Breast epithelium (tissue), 4 donors: Measurements from ENCODE around the gene TXNL4B. TPM values are rescaled to one million over a fixed set of nuclear protein-coding genes. Genes with fewer than 3 reads are reported as not detected.
"Not testable (repeated sequence)": the region's sequence is repeated elsewhere in the genome, so short reads cannot be mapped to it uniquely, and the experiment has no call there.

Source experiments
- DNase-seq, 2 donors: peaks; one replicate each; pipeline ENCODE4 v3.0.0-alpha.2; 2019; ENCODE audit warnings: low spot score in 2 of 2
- H3K27ac ChIP-seq, 2 donors: fragments of 200-600 bp; sonication (generic) in 1 of 2; one replicate each; pipeline ENCODE4 v1.5.1; 2016 to 2019; ENCODE audit warnings: mild to moderate bottlenecking in 1 of 2
- H3K27me3 ChIP-seq, 2 donors: fragments of 200-600 bp; sonication (generic) in 1 of 2; one replicate each; pipeline versions ENCODE4 v1.5.1 to v1.6.0; 2017 to 2019; ENCODE audit warnings: control low read depth in 1 of 2, mild to moderate bottlenecking in 1 of 2
- H3K36me3 ChIP-seq: fragments of 200-600 bp; one replicate; pipeline ENCODE4 v1.5.1; 2019
- H3K4me1 ChIP-seq, 2 donors: fragments of 200-600 bp; sonication (generic); one replicate each; pipeline ENCODE4 v1.5.1; 2016 to 2019; ENCODE audit warnings: control low read depth in 1 of 2
- H3K4me3 ChIP-seq, 3 donors: fragments of 200-600 bp; sonication (generic); 1 replicate in 2 of 3; 2 replicates in 1 of 3; pipeline ENCODE4 v1.5.1; 2016 to 2019; ENCODE audit warnings: mild to moderate bottlenecking in 3 of 3, moderate library complexity in 2 of 3
- H3K9me3 ChIP-seq, 2 donors: fragments of 200-600 bp; sonication (generic) in 1 of 2; one replicate each; pipeline ENCODE4 v1.5.1; 2016 to 2019; ENCODE audit warnings: control low read depth in 1 of 2
- POLR2A ChIP-seq: fragments of 450-650 bp; IDR thresholded peaks from one replicate; pipeline ENCODE4 v1.6.1; 2016; ENCODE audit warnings: antibody characterized with exemption, mild to moderate bottlenecking, moderate library complexity
- POLR2AphosphoS5 ChIP-seq, 3 donors: sonication (generic); formaldehyde crosslinking; IDR thresholded peaks; one replicate each; pipeline ENCODE4 v1.6.1; 2017; ENCODE audit warnings: antibody characterized with exemption in 3 of 3
- intact Hi-C: fragments of 100-400 bp; cut with DNase I; formaldehyde crosslinking; loops from one replicate; pipeline ENCODE4 v1.15.1; 2023; ENCODE audit warnings: low total_unique reads
- total RNA-seq, 3 donors: library from RNA; depleted of rRNA; stranded (reverse); fragments of >200 nt; gene quantifications; one replicate each; pipeline ENCODE4 v1.1.0, GENCODE V29; 2016
- TF ChIP-seq, protein P1 (sequence below), 3 donors: fragments of 450-650 bp; IDR thresholded peaks; one replicate each; pipeline ENCODE4 v1.5.1; 2016 to 2017; ENCODE audit warnings: antibody characterized with exemption in 3 of 3, mild to moderate bottlenecking in 3 of 3, moderate library complexity in 3 of 3

The TXNL4B gene
- total RNA-seq, 3 donors from 2014 or later: 7.2 to 16.4 (median 8.8) TPM

DNA sequence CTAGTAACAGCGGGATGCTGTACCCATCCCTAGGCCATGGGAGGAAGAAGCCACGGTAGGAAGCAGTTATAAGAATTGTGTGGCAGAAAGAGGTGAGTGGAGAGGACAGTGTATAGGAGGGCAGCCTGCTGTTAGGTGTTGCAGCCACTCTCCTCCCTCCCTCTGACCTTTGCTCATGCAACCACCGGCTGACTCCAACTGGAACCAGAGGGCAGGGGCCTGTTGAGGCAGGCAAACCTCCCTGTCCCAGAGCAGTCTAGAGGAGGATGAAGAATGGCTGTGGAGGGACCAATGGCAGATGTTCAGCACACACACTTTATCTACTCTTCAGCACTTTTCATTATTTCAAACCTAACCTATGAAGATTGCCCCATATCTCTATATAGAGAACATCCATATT is 2.2 kb downstream of the TXNL4B start:
- no peak for TF ChIP-seq POLR2AphosphoS5 (IDR thresholded peaks at IDR 0.05)
- TF ChIP-seq, protein P1, sequence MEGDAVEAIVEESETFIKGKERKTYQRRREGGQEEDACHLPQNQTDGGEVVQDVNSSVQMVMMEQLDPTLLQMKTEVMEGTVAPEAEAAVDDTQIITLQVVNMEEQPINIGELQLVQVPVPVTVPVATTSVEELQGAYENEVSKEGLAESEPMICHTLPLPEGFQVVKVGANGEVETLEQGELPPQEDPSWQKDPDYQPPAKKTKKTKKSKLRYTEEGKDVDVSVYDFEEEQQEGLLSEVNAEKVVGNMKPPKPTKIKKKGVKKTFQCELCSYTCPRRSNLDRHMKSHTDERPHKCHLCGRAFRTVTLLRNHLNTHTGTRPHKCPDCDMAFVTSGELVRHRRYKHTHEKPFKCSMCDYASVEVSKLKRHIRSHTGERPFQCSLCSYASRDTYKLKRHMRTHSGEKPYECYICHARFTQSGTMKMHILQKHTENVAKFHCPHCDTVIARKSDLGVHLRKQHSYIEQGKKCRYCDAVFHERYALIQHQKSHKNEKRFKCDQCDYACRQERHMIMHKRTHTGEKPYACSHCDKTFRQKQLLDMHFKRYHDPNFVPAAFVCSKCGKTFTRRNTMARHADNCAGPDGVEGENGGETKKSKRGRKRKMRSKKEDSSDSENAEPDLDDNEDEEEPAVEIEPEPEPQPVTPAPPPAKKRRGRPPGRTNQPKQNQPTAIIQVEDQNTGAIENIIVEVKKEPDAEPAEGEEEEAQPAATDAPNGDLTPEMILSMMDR (IDR thresholded peaks at IDR 0.05): no peak
- Histone ChIP-seq H3K9me3 (no peaks in the 10 kb centered on the region), H3K36me3 (peaks cover 6% of the 10 kb centered on the region), H3K4me1 (peaks cover 9 to 19% of the 10 kb centered on the region in 2 donors), H3K4me3 (no peak overlapping the region), H3K27ac (no peak overlapping the region), H3K27me3 (no peaks in the 10 kb centered on the region)
- intact Hi-C loops: no loop called here
- DNase-seq: no peak

- H3K4me3 ChIP-seq: no peak overlapping the region
- no peaks in the 10 kb centered on the region for H3K9me3 ChIP-seq
- no peak for DNase-seq
- TF ChIP-seq POLR2A (no peak), POLR2AphosphoS5 (IDR thresholded peaks at IDR 0.05) (no peak)
- TF ChIP-seq, protein P1 (IDR thresholded peaks at IDR 0.05): no peak
- intact Hi-C loops: no loop called here
- peaks cover 9% of the 10 kb centered on the region for H3K36me3 ChIP-seq
- no peaks in the 10 kb centered on the region for H3K4me1 ChIP-seq
- H3K27ac ChIP-seq: no peak overlapping the region
- H3K27me3 ChIP-seq: no peaks in the 10 kb centered on the region
Measured at GRCh38 chr16:72085002-72085401, 8.4 kb downstream of the TXNL4B start.

- no peak for DNase-seq
- intact Hi-C loops: no loop called here
- no peaks in the 10 kb centered on the region for H3K4me1 ChIP-seq
- H3K36me3 ChIP-seq: peaks cover 9% of the 10 kb centered on the region
- no peak overlapping the region for H3K27ac ChIP-seq
- no peaks in the 10 kb centered on the region for H3K27me3 ChIP-seq
- no peaks in the 10 kb centered on the region for H3K9me3 ChIP-seq
- no peak overlapping the region for H3K4me3 ChIP-seq
- TF ChIP-seq POLR2AphosphoS5 (IDR thresholded peaks at IDR 0.05) (no peak), POLR2A (no peak)
- TF ChIP-seq, protein P1 (IDR thresholded peaks at IDR 0.05): no peak
Measured at GRCh38 chr16:72084445-72084844, 9.0 kb downstream of the TXNL4B start.

DNA sequence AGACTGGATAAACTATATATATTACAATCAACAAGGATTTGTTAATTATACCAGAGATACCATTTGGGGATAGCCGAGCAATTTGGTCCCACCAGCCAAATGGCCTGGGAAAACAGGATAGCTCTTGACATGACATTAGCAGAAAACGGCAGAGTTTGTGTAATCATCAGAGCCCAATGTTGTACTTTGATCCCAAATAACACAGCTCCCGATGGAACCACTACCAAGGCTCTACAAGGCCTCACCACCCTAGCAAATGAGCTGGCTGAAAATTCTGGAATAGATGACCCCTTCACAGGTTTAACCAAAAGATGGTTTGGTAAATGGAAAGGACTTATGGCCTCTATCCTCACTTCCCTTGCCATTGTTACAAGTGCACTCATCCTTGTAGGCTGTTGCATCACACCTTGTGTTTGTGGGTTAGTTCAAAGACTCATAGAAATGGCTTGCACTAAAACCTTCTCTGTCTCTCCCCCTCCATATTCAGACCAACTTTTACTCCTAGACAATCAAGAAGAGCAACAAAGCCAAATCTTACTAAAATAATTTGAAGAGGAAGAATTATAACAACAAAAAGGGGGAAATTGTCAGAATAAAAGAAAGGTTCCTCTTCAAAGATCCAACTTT is 9.5 kb downstream of the TXNL4B start:
- H3K36me3 ChIP-seq: peaks cover 9% of the 10 kb centered on the region
- no peaks in the 10 kb centered on the region for H3K4me1 ChIP-seq
- TF ChIP-seq POLR2AphosphoS5 (IDR thresholded peaks at IDR 0.05) (no peak), POLR2A (no peak)
- TF ChIP-seq, protein P1 (IDR thresholded peaks at IDR 0.05): no peak
- no peaks in the 10 kb centered on the region for H3K27me3 ChIP-seq
- no peaks in the 10 kb centered on the region for H3K9me3 ChIP-seq
- no peak overlapping the region for H3K27ac ChIP-seq
- DNase-seq: no peak
- intact Hi-C loops: no loop called here
- no peak overlapping the region for H3K4me3 ChIP-seq

- intact Hi-C loops: not testable (repeated sequence)
Measured at GRCh38 chr16:72076991-72077706, 16.3 kb downstream of the TXNL4B start.

GRCh38 chr16:72075067-72075466 is 18.4 kb downstream of the TXNL4B start:
- DNase-seq, H3K27ac ChIP-seq, H3K4me1 ChIP-seq, intact Hi-C loops, H3K27me3 ChIP-seq, H3K9me3 ChIP-seq, H3K4me3 ChIP-seq, H3K36me3 ChIP-seq: not testable (repeated sequence)

More at GRCh38 chr16:72076991-72077706, 16.3 kb downstream of the TXNL4B start:
- not testable (repeated sequence) for H3K4me3 ChIP-seq, H3K4me1 ChIP-seq, H3K27me3 ChIP-seq, H3K36me3 ChIP-seq, H3K27ac ChIP-seq, DNase-seq, H3K9me3 ChIP-seq
